Progenitor cell of endocrine pancreas (in vitro differentiated cells): Measurements from ENCODE around the gene MORC1. TPM values are rescaled to one million over a fixed set of nuclear protein-coding genes. Genes with fewer than 3 reads are reported as not detected.

Experiments used
- DNase-seq: peaks from one replicate; pipeline ENCODE4 v3.0.0; 2021; ENCODE audit warnings: low spot score; ENCODE audit not compliant: unreplicated experiment
- H3K27ac Mint-ChIP-seq: 2 replicates; pipeline ENCODE4 v1.8.0; 2021; ENCODE audit warnings: mild to moderate bottlenecking, moderate library complexity, mixed read lengths
- H3K27me3 Mint-ChIP-seq: 2 replicates; pipeline ENCODE4 v1.8.0; 2021; ENCODE audit warnings: mixed read lengths
- H3K36me3 Mint-ChIP-seq: 2 replicates; pipeline ENCODE4 v1.8.0; 2022; ENCODE audit warnings: mixed read lengths; ENCODE audit not compliant: insufficient read depth
- H3K4me1 Mint-ChIP-seq: 2 replicates; pipeline ENCODE4 v1.8.0; 2021; ENCODE audit warnings: low read depth, mixed read lengths
- H3K4me3 Mint-ChIP-seq: 2 replicates; pipeline ENCODE4 v1.8.0; 2021; ENCODE audit warnings: low read depth, mild to moderate bottlenecking, moderate library complexity, mixed read lengths
- H3K9me3 Mint-ChIP-seq: 2 replicates; pipeline ENCODE4 v1.8.0; 2021; ENCODE audit warnings: low read depth, mixed read lengths
- CTCF ChIP-seq: fragments of 200-600 bp; sonication (generic); IDR thresholded peaks from one replicate; pipeline ENCODE4 v1.5.0; 2021; ENCODE audit warnings: antibody characterized with exemption, mild to moderate bottlenecking; ENCODE audit not compliant: unreplicated experiment
- total RNA-seq: library from RNA; stranded (reverse); gene quantifications from 2 replicates; pipeline ENCODE4 v1.2.1, GENCODE V29; 2021

MORC1 gene
- total RNA-seq, 1 donor from 2014 or later: not detected

DNA sequence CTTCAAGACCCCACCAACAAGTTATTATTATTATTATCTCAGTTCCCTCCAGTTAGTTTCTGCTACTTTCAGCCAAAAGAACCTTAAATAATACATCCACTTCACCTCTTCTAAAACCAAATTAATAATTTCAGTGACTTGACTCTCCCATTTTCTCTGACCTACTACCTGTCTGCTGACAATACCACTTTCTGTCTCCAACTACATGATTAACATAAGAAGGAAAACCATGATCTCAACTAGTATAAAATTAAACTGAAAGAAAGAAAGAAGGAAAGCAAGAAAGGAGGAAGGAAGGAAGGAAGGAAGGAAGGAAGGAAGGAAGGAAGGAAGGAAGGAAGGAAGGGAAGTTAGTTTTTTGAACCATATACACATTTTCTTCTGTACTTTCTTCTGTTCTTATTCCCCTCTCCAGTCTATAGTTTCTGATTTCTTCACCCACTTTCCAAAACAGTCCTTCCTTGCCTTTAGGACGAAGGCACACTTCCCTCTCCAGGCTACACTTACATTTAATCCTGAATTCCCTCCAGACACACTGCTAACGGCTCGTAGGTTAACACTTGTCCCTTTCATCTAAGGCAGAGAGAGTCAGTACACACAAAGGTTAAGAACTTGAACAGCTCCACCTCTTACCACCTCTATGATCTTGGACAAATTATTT lies 84.8 kb downstream of the MORC1 start:
- Mint-ChIP-seq H3K9me3 (no peaks in the 10 kb centered on the region), H3K27ac (no peak overlapping the region), H3K4me1 (peaks cover 4% of the 10 kb centered on the region), H3K36me3 (no peaks in the 10 kb centered on the region), H3K4me3 (no peak overlapping the region), H3K27me3 (peaks cover 2% of the 10 kb centered on the region)
- no peak for DNase-seq
- no peak for TF ChIP-seq CTCF

DNA sequence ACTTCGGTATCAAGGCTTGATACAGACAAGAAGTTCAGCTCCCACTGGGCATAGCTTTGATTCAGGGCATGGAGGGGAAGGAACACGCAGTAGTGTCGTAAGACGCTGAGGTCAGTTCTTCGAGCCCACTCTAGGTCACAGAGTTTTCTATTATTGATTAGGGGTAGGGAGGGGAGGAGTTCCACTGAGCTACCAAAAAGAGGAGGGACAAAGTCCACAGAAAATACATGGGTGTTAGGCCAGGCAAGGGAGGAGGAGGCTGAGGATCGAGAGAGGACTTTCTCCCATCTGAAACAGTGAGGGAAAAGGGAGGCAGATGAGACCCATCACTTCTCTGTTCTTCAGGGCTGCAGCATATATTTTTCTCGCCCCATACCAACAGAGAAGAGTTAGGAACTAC lies 89.2 kb downstream of the MORC1 start:
- no peak for DNase-seq
- Mint-ChIP-seq H3K27ac (no peak overlapping the region), H3K9me3 (no peaks in the 10 kb centered on the region), H3K4me1 (peaks cover 4% of the 10 kb centered on the region), H3K27me3 (peaks cover 2% of the 10 kb centered on the region), H3K36me3 (no peaks in the 10 kb centered on the region), H3K4me3 (no peak overlapping the region)
- TF ChIP-seq CTCF: no peak

- Mint-ChIP-seq H3K4me3 (no peak overlapping the region), H3K36me3 (no peaks in the 10 kb centered on the region), H3K27me3 (no peaks in the 10 kb centered on the region), H3K4me1 (peaks cover 4% of the 10 kb centered on the region), H3K27ac (no peak overlapping the region), H3K9me3 (no peaks in the 10 kb centered on the region)
- no peak for TF ChIP-seq CTCF
- DNase-seq: no peak
These were observed 91.1 kb downstream of the MORC1 start for GRCh38 chr3:109026821-109027220.

- Mint-ChIP-seq H3K36me3 (no peaks in the 10 kb centered on the region), H3K4me1 (peaks cover 4% of the 10 kb centered on the region), H3K27me3 (no peaks in the 10 kb centered on the region), H3K27ac (no peak overlapping the region), H3K9me3 (no peaks in the 10 kb centered on the region), H3K4me3 (no peak overlapping the region)
- DNase-seq: no peak
- TF ChIP-seq CTCF: no peak
These were observed 92.0 kb downstream of the MORC1 start for GRCh38 chr3:109025896-109026295.

GRCh38 chr3:109023656-109024254 lies 94.2 kb downstream of the MORC1 start:
- no peak for DNase-seq
- Mint-ChIP-seq H3K36me3 (no peaks in the 10 kb centered on the region), H3K27ac (no peak overlapping the region), H3K9me3 (no peaks in the 10 kb centered on the region), H3K4me1 (peaks cover 3% of the 10 kb centered on the region), H3K27me3 (no peaks in the 10 kb centered on the region), H3K4me3 (no peak overlapping the region)
- peak; percentile 84 for TF ChIP-seq CTCF
